ENCODE results near the gene ZNF678. TPM values are rescaled to one million over a fixed set of nuclear protein-coding genes. Genes with fewer than 3 reads are reported as not detected.
"Not testable (repeated sequence)": the region's sequence is repeated elsewhere in the genome, so short reads cannot be mapped to it uniquely, and the experiment has no call there.

Gene ZNF678
- total RNA-seq, 2 donors from 2014 or later: 5.3 to 10.3 TPM

- Mint-ChIP-seq H3K27me3 (peaks cover 22% of the 10 kb centered on the region), H3K36me3 (ENCODE audit: low read depth) (no peaks in the 10 kb centered on the region), H3K27ac (no peak overlapping the region), H3K9me3 (no peaks in the 10 kb centered on the region), H3K4me1 (peaks cover 10% of the 10 kb centered on the region), H3K4me3 (no peak overlapping the region)
- no peak for ATAC-seq (replicated peaks)
Measured at GRCh38 chr1:227561241-227561907, 2.0 kb upstream of the ZNF678 start.

- Mint-ChIP-seq H3K27me3 (peaks cover 22% of the 10 kb centered on the region), H3K36me3 (ENCODE audit: low read depth) (no peaks in the 10 kb centered on the region), H3K9me3 (no peaks in the 10 kb centered on the region), H3K4me3 (no peak overlapping the region), H3K27ac (no peak overlapping the region), H3K4me1 (peaks cover 10% of the 10 kb centered on the region)
- no peak for ATAC-seq (replicated peaks)
Measured at GRCh38 chr1:227562037-227562436, 1.3 kb upstream of the ZNF678 start.

GRCh38 chr1:227562933-227563323, 428 bp upstream of the ZNF678 start:
- H3K36me3 Mint-ChIP-seq (ENCODE audit: low read depth): no peaks in the 10 kb centered on the region
- H3K27me3 Mint-ChIP-seq: peaks cover 22% of the 10 kb centered on the region
- peak overlapping the region; percentile 89 for H3K27ac Mint-ChIP-seq
- peak overlapping the region; percentile 95 for H3K4me3 Mint-ChIP-seq
- ATAC-seq (replicated peaks): no peak
- H3K4me1 Mint-ChIP-seq: peaks cover 13% of the 10 kb centered on the region
- no peaks in the 10 kb centered on the region for H3K9me3 Mint-ChIP-seq

- peaks cover 12% of the 10 kb centered on the region for H3K4me1 Mint-ChIP-seq
- H3K4me3 Mint-ChIP-seq: no peak overlapping the region
- no peaks in the 10 kb centered on the region for H3K9me3 Mint-ChIP-seq
- peaks cover 1% of the 10 kb centered on the region for H3K27me3 Mint-ChIP-seq
- H3K27ac Mint-ChIP-seq: no peak overlapping the region
- no peak for ATAC-seq (replicated peaks)
- no peaks in the 10 kb centered on the region for H3K36me3 Mint-ChIP-seq (ENCODE audit: low read depth)
Measured at GRCh38 chr1:227567256-227567655, 3.9 kb downstream of the ZNF678 start.

GRCh38 chr1:227568593-227568992, 5.2 kb downstream of the ZNF678 start:
- ATAC-seq (replicated peaks): no peak
- H3K9me3 Mint-ChIP-seq: no peaks in the 10 kb centered on the region
- no peak overlapping the region for H3K4me3 Mint-ChIP-seq
- H3K27me3 Mint-ChIP-seq: no peaks in the 10 kb centered on the region
- no peak overlapping the region for H3K27ac Mint-ChIP-seq
- no peaks in the 10 kb centered on the region for H3K36me3 Mint-ChIP-seq (ENCODE audit: low read depth)
- H3K4me1 Mint-ChIP-seq: peaks cover 12% of the 10 kb centered on the region

GRCh38 chr1:227572752-227573151, 9.4 kb downstream of the ZNF678 start:
- no peak for ATAC-seq (replicated peaks)
- H3K27me3 Mint-ChIP-seq: no peaks in the 10 kb centered on the region

GRCh38 chr1:227574926-227575325, 11.6 kb downstream of the ZNF678 start:
- Mint-ChIP-seq H3K27me3 (no peaks in the 10 kb centered on the region), H3K4me3 (no peak overlapping the region), H3K27ac (no peak overlapping the region), H3K9me3 (peaks cover 25% of the 10 kb centered on the region), H3K4me1 (peaks cover 19% of the 10 kb centered on the region), H3K36me3 (ENCODE audit: low read depth) (no peaks in the 10 kb centered on the region)
- no peak for ATAC-seq (replicated peaks)

More at GRCh38 chr1:227572752-227573151, 9.4 kb downstream of the ZNF678 start:
- Mint-ChIP-seq H3K36me3 (ENCODE audit: low read depth) (no peaks in the 10 kb centered on the region), H3K9me3 (peaks cover 17% of the 10 kb centered on the region), H3K4me1 (peaks cover 19% of the 10 kb centered on the region), H3K4me3 (no peak overlapping the region), H3K27ac (no peak overlapping the region)

- Mint-ChIP-seq H3K9me3 (peaks cover 25% of the 10 kb centered on the region), H3K36me3 (ENCODE audit: low read depth) (no peaks in the 10 kb centered on the region), H3K4me3 (no peak overlapping the region), H3K4me1 (peaks cover 19% of the 10 kb centered on the region), H3K27me3 (no peaks in the 10 kb centered on the region), H3K27ac (no peak overlapping the region)
- ATAC-seq (replicated peaks): no peak
Measured at GRCh38 chr1:227576189-227576588, 12.8 kb downstream of the ZNF678 start.

- Mint-ChIP-seq H3K4me3 (no peak overlapping the region), H3K4me1 (peaks cover 19% of the 10 kb centered on the region), H3K27me3 (no peaks in the 10 kb centered on the region), H3K27ac (no peak overlapping the region), H3K9me3 (peaks cover 25% of the 10 kb centered on the region), H3K36me3 (ENCODE audit: low read depth) (peaks cover 3% of the 10 kb centered on the region)
- no peak for ATAC-seq (replicated peaks)
Measured at GRCh38 chr1:227577500-227577899, 14.1 kb downstream of the ZNF678 start.

- H3K36me3 Mint-ChIP-seq (ENCODE audit: low read depth): peaks cover 44% of the 10 kb centered on the region
- H3K27ac Mint-ChIP-seq: no peak overlapping the region
- no peak overlapping the region for H3K4me3 Mint-ChIP-seq
- H3K9me3 Mint-ChIP-seq: peaks cover 13% of the 10 kb centered on the region
- peaks cover 7% of the 10 kb centered on the region for H3K4me1 Mint-ChIP-seq
- H3K27me3 Mint-ChIP-seq: no peaks in the 10 kb centered on the region
- ATAC-seq (replicated peaks): no peak
Measured at GRCh38 chr1:227583354-227583753, 20.0 kb downstream of the ZNF678 start.

- peaks cover 72% of the 10 kb centered on the region for H3K36me3 Mint-ChIP-seq (ENCODE audit: low read depth)
- no peak overlapping the region for H3K4me3 Mint-ChIP-seq
- no peaks in the 10 kb centered on the region for H3K4me1 Mint-ChIP-seq
- H3K27me3 Mint-ChIP-seq: no peaks in the 10 kb centered on the region
- peaks cover 10% of the 10 kb centered on the region for H3K9me3 Mint-ChIP-seq
- no peak overlapping the region for H3K27ac Mint-ChIP-seq
- ATAC-seq (replicated peaks): no peak
Measured at GRCh38 chr1:227586733-227587132, 23.4 kb downstream of the ZNF678 start.

GRCh38 chr1:227587968-227588367, 24.6 kb downstream of the ZNF678 start:
- no peak overlapping the region for H3K4me3 Mint-ChIP-seq
- no peak for ATAC-seq (replicated peaks)
- H3K36me3 Mint-ChIP-seq (ENCODE audit: low read depth): peaks cover 68% of the 10 kb centered on the region
- no peaks in the 10 kb centered on the region for H3K27me3 Mint-ChIP-seq
- peaks cover 10% of the 10 kb centered on the region for H3K9me3 Mint-ChIP-seq
- no peak overlapping the region for H3K27ac Mint-ChIP-seq
- H3K4me1 Mint-ChIP-seq: no peaks in the 10 kb centered on the region

GRCh38 chr1:227588769-227589168, 25.4 kb downstream of the ZNF678 start:
- H3K27ac Mint-ChIP-seq; H3K27me3 Mint-ChIP-seq; H3K4me3 Mint-ChIP-seq; H3K4me1 Mint-ChIP-seq; ATAC-seq (replicated peaks): not testable (repeated sequence)
- H3K36me3 Mint-ChIP-seq (ENCODE audit: low read depth): peaks cover 69% of the 10 kb centered on the region
- peaks cover 15% of the 10 kb centered on the region for H3K9me3 Mint-ChIP-seq

GRCh38 chr1:227589777-227590176, 26.4 kb downstream of the ZNF678 start:
- not testable (repeated sequence) for H3K4me3 Mint-ChIP-seq

GRCh38 chr1:227596222-227596621, 32.9 kb downstream of the ZNF678 start:
- not testable (repeated sequence) for H3K27ac Mint-ChIP-seq; H3K27me3 Mint-ChIP-seq; H3K4me3 Mint-ChIP-seq; ATAC-seq (replicated peaks); H3K4me1 Mint-ChIP-seq
- peaks cover 54% of the 10 kb centered on the region for H3K36me3 Mint-ChIP-seq (ENCODE audit: low read depth)
- H3K9me3 Mint-ChIP-seq: peaks cover 38% of the 10 kb centered on the region

More at GRCh38 chr1:227589777-227590176, 26.4 kb downstream of the ZNF678 start:
- Mint-ChIP-seq H3K36me3 (ENCODE audit: low read depth) (peaks cover 69% of the 10 kb centered on the region), H3K9me3 (peaks cover 21% of the 10 kb centered on the region)
- not testable (repeated sequence) for H3K4me1 Mint-ChIP-seq; H3K27me3 Mint-ChIP-seq; H3K27ac Mint-ChIP-seq; ATAC-seq (replicated peaks)
